ENCODE measurements around the gene KCNC2. TPM values are rescaled to one million over a fixed set of nuclear protein-coding genes. Genes with fewer than 3 reads are reported as not detected.

KCNC2 gene
- total RNA-seq, 2 donors from 2014 or later: 3.0 to 4.7 TPM

DNA sequence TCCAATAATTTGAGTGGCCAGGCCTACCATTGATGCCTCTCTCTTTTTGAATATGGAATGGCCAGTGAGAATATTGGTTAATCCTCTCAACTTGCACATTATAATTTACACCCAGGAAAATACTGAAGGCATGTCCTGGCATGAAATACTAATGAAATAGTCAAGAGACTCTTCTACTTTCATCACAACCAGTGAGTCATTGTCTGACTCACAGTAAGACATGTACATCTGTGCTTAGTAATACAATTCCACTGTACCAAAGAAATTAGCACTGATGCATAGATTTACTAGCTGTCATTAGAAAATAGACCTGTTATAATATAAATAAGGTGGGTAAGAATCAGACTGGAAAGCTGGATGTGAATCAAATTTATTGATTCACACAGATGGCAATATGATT, 31.6 kb downstream of the KCNC2 start:
- Histone ChIP-seq H3K4me1 (replicated peaks) (no peaks in the 10 kb centered on the region), H3K4me3 (no peak overlapping the region), H3K27me3 (replicated peaks; ENCODE audit: insufficient read depth) (no peaks in the 10 kb centered on the region), H3K27ac (no peak overlapping the region), H3K9me3 (no peaks in the 10 kb centered on the region), H3K36me3 (no peaks in the 10 kb centered on the region)
- intact Hi-C loops (cut with DNase I): no loop called here
- TF ChIP-seq, protein P1, sequence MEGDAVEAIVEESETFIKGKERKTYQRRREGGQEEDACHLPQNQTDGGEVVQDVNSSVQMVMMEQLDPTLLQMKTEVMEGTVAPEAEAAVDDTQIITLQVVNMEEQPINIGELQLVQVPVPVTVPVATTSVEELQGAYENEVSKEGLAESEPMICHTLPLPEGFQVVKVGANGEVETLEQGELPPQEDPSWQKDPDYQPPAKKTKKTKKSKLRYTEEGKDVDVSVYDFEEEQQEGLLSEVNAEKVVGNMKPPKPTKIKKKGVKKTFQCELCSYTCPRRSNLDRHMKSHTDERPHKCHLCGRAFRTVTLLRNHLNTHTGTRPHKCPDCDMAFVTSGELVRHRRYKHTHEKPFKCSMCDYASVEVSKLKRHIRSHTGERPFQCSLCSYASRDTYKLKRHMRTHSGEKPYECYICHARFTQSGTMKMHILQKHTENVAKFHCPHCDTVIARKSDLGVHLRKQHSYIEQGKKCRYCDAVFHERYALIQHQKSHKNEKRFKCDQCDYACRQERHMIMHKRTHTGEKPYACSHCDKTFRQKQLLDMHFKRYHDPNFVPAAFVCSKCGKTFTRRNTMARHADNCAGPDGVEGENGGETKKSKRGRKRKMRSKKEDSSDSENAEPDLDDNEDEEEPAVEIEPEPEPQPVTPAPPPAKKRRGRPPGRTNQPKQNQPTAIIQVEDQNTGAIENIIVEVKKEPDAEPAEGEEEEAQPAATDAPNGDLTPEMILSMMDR (IDR thresholded peaks at IDR 0.05): no peak
- TF ChIP-seq POLR2A (IDR thresholded peaks at IDR 0.05) (no peak), POLR2AphosphoS5 (IDR thresholded peaks at IDR 0.05) (no peak)
- DNase-seq (ENCODE audit: low spot score): no peak

DNA sequence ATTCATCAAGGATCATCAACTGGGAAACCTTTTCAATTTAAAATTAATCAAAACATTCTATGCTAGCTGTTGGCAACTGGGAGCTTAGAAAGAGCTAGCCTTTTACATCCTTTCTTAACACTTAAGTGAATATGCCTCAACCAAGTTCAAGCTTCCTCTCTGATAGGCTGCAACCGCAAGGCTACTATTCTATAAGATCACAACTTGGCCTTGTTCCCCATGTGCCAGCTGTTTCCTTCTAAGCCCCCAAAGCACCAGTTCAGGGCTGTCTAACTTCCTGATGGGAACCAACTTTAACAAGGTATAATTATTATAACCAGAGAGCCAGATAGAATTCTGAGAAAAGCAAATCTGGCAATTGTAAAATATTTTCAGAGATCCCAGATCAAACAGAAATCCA, 37.0 kb downstream of the KCNC2 start:
- TF ChIP-seq POLR2AphosphoS5 (IDR thresholded peaks at IDR 0.05): no peak
- no peak for TF ChIP-seq POLR2A (IDR thresholded peaks at IDR 0.05)
- TF ChIP-seq, protein P1 (IDR thresholded peaks at IDR 0.05): no peak
- Histone ChIP-seq H3K4me3 (no peak overlapping the region), H3K27ac (no peak overlapping the region), H3K36me3 (no peaks in the 10 kb centered on the region), H3K27me3 (replicated peaks; ENCODE audit: insufficient read depth) (no peaks in the 10 kb centered on the region), H3K4me1 (replicated peaks) (no peaks in the 10 kb centered on the region), H3K9me3 (no peaks in the 10 kb centered on the region)
- intact Hi-C loops (cut with DNase I): no loop called here
- 87% methylated on average over 1 of the region's 1 CpG for WGBS
- no peak for DNase-seq (ENCODE audit: low spot score)

DNA sequence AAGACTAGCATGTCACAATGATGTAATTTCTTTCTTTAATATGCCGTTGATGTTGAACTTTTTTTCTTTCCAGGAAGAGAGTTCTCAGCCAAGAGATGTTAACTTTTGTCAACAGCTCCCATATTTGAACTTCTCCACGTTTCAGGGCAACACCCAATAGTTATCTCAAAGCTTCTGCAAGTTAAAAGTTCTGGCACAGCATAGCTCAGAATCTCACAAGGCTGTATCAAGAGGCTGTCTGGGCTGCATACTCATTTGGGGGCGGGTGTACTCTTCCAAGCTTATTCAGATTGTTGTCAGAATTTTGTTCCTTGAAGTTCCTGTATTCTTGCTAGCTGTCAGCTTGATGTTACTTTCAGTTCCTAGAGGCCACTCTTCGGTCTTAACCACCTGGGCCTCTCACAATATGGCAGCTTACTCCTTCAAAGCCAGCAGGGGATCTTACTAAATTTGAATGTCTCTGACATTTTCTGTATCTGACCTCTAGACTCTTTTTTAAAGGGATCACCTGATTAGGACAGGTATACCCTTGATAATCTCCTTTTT, 38.9 kb downstream of the KCNC2 start:
- DNase-seq (ENCODE audit: low spot score): no peak
- intact Hi-C loops (cut with DNase I): no loop called here
- H3K36me3 ChIP-seq: no peaks in the 10 kb centered on the region
- no peaks in the 10 kb centered on the region for H3K9me3 ChIP-seq
- H3K4me3 ChIP-seq: no peak overlapping the region
- H3K27me3 ChIP-seq (replicated peaks; ENCODE audit: insufficient read depth): no peaks in the 10 kb centered on the region
- 49% methylated on average over 4 of the region's 4 CpGs for WGBS
- no peaks in the 10 kb centered on the region for H3K4me1 ChIP-seq (replicated peaks)
- TF ChIP-seq, protein P1 (IDR thresholded peaks at IDR 0.05): no peak
- TF ChIP-seq POLR2AphosphoS5 (IDR thresholded peaks at IDR 0.05): no peak
- TF ChIP-seq POLR2A (IDR thresholded peaks at IDR 0.05): no peak
- no peak overlapping the region for H3K27ac ChIP-seq

DNA sequence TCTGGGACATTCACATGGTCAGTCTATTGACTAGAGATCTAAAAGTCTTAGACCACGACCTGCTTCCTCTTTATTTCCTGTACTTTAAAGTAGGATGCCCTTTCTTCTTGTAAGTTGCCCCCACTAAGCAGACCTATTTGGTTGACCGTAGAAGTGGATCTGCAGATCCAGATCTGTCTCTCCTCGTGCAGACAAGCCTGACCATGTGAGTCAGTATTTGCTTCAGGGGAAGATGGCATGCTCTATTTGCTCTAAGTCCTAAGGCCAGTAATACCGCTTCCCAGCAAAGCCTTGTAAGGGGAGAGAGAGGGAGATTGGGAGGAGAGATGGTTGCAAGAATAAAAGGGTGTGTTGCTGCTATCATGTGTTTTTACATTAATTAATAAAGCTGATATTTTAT, 46.8 kb downstream of the KCNC2 start:
- H3K9me3 ChIP-seq: no peaks in the 10 kb centered on the region
- DNase-seq (ENCODE audit: low spot score): no peak
- no peaks in the 10 kb centered on the region for H3K27me3 ChIP-seq (replicated peaks; ENCODE audit: insufficient read depth)
- H3K36me3 ChIP-seq: no peaks in the 10 kb centered on the region
- 66% methylated on average over 4 of the region's 4 CpGs for WGBS
- H3K4me3 ChIP-seq: no peak overlapping the region
- TF ChIP-seq POLR2A (IDR thresholded peaks at IDR 0.05) (no peak), POLR2AphosphoS5 (IDR thresholded peaks at IDR 0.05) (no peak)
- TF ChIP-seq, protein P1 (IDR thresholded peaks at IDR 0.05): no peak
- H3K4me1 ChIP-seq (replicated peaks): no peaks in the 10 kb centered on the region
- intact Hi-C loops (cut with DNase I): no loop called here
- H3K27ac ChIP-seq: no peak overlapping the region

DNA sequence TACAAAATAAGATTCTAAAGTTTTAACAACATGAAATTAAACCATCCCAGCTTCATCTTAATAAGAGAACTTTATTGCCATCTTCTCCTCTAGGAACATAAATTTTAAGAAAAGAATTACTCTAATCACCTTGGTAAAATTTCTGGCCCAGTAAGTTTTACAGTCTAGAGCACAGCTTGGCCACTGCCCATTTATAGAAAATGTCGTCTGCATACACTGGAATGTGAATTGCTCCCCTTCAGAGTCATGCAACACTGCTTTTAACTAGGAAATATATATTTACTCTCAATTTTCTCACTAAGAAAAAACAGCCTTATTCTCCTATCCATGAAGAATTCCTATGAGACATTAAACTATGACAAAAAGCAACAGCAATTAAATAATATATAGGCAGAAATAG, 48.2 kb downstream of the KCNC2 start:
- no peaks in the 10 kb centered on the region for H3K27me3 ChIP-seq (replicated peaks; ENCODE audit: insufficient read depth)
- H3K36me3 ChIP-seq: no peaks in the 10 kb centered on the region
- H3K9me3 ChIP-seq: no peaks in the 10 kb centered on the region
- WGBS: 21% methylated on average over 1 of the region's 1 CpG
- intact Hi-C loops (cut with DNase I): no loop called here
- H3K4me3 ChIP-seq: no peak overlapping the region
- no peaks in the 10 kb centered on the region for H3K4me1 ChIP-seq (replicated peaks)
- no peak overlapping the region for H3K27ac ChIP-seq
- TF ChIP-seq POLR2AphosphoS5 (IDR thresholded peaks at IDR 0.05): no peak
- TF ChIP-seq, protein P1 (IDR thresholded peaks at IDR 0.05): no peak
- no peak for TF ChIP-seq POLR2A (IDR thresholded peaks at IDR 0.05)
- no peak for DNase-seq (ENCODE audit: low spot score)

Data from prostate gland (tissue), 2 donors.